K562 (cell line): ENCODE data around the gene CD248.

Experiments
- ATF3 ChIP-seq, 2 experiments: fragments of 450-650 bp in 1 of 2; sonication (generic) in 1 of 2; formaldehyde crosslinking in 1 of 2; IDR thresholded peaks in 1 of 2; conservative IDR thresholded peaks in 1 of 2; 2 replicates each; pipeline versions ENCODE4 v1.6.1 to v1.8.1; 2016 to 2023; ENCODE audit warnings: mild to moderate bottlenecking in 2 of 2, moderate library complexity in 2 of 2, inconsistent platforms in 1 of 2, missing genetic modification reagents in 1 of 2
- POLR2AphosphoS5 ChIP-seq: IDR thresholded peaks from 2 replicates; pipeline ENCODE4 v1.6.1; 2011; ENCODE audit warnings: mild to moderate bottlenecking, low read depth, low read length, moderate library complexity; ENCODE audit not compliant: control insufficient read depth, insufficient read depth

- TF ChIP-seq POLR2AphosphoS5 (no peak), ATF3 (IDR thresholded peaks at IDR 0.05) (no peak), ATF3 (CRISPR knock-in tag; conservative IDR thresholded peaks at IDR 0.05) (no peak)
Measured at GRCh38 chr11:66275396-66275795, 41.4 kb downstream of the CD248 start.
